Daoy (cell line): Measurements from ENCODE around the gene GMEB2. TPM values are rescaled to one million over a fixed set of nuclear protein-coding genes. Genes with fewer than 3 reads are reported as not detected.
"Not testable (repeated sequence)": the region's sequence is repeated elsewhere in the genome, so short reads cannot be mapped to it uniquely, and the experiment has no call there.

Experiments used
- DNase-seq: peaks from one replicate; pipeline ENCODE4 v3.0.0-alpha.2; 2015; ENCODE audit warnings: low read depth
- total RNA-seq: library from RNA; depleted of rRNA; stranded (reverse); fragments of >200 nt; shearing (Covaris generic); gene quantifications from 2 replicates; pipeline ENCODE4 v1.2.3, GENCODE V29; 2014

Gene GMEB2
- total RNA-seq, 1 experiment from 2014 or later, result 7.6 TPM

DNA sequence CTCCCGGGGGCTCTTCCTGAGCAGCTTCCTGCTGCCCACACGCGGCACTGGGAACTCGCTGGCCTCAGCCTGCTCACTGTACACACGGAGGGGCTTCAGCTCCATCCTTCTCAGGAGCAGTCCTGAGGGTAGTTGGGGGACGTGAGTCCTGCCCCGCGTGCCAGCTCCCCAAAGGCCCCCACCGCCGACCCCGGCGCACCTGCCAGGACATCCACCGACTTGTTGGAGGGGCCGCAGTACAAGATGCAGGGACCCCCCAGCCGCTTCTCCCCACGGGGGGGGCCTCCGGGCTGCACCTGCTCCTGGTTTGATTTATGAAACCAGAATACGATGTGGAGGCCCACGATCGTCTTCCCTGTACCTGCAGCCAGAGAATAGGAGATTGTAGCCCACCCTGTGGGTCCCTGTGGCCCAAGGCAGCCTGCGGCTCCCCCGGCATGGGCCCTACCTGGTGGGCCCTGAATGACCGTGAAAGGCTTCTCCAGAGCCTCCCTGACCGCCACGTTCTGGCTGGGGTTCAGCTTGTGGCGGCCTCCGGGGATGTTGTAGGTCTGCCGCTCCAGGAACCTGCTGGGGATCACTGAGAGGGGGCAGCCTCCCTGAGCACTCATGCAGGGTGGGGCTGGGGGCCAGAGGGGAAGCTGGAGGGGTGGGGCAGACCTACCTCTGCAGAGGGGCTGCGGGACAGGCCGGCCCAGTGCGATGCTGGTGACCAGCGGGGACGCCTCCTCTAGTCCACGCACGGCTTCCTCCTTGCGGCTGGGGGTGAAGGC, 65.1 kb downstream of the GMEB2 start:
- DNase-seq, result no peak

DNA sequence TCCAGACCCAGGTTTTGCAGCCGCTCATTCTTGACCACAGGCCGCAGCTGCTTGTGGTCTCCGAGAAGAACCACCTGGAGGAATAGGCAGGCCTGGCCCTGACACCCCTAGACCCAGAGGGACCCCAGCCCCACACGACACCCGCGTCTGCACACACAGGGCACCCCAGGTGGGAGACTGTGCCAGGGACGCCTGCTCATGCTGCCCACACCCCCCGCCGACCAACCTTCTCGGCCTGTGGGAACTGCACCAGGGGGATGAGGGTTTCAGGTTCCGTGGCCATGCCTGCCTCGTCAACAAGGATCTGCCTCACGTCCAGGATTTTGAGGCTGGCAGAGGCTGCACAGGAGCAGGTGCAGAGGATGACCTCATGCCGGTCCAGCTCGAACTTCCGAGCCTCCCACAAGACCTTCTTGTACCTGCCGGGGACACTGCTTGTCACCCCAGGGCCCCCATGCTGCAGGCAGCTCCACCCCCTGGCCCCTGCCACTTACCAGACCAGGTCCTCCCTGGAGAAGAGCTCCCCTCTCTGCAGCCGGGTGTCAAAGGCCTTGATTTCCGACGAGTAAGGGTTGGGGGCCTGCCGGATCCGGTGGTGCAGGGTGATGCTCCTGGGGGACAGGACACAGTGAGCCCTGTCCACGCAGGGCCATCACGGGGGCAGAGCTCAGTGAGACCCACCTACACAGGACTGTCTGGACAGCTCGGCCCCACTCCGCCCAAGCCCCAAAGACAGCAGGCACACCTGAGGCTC, 65.9 kb downstream of the GMEB2 start:
- no peak for DNase-seq

DNA sequence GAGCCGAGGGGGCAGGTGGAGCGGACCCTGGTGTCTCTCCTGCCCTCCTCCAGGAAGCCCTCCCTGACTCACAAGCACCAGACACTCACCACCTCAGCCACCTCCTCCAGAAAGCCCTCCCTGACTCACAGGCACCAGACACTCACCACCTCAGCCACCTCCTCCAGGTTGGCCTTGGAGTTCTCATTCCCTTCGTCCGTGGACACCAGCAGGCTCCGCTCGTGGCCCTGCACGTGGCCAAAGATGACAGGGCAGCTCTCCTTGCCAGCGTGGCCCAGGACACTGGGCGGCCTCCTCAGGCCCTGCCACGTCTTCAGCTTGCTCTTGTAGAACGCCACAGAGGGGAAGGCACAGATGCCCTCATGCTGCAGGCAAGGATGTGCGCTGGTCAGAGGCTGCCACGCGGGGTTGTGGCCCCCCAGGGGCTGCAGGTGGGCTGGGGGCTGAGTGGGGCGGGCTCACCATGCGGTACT, 66.5 kb downstream of the GMEB2 start:
- no peak for DNase-seq

DNA sequence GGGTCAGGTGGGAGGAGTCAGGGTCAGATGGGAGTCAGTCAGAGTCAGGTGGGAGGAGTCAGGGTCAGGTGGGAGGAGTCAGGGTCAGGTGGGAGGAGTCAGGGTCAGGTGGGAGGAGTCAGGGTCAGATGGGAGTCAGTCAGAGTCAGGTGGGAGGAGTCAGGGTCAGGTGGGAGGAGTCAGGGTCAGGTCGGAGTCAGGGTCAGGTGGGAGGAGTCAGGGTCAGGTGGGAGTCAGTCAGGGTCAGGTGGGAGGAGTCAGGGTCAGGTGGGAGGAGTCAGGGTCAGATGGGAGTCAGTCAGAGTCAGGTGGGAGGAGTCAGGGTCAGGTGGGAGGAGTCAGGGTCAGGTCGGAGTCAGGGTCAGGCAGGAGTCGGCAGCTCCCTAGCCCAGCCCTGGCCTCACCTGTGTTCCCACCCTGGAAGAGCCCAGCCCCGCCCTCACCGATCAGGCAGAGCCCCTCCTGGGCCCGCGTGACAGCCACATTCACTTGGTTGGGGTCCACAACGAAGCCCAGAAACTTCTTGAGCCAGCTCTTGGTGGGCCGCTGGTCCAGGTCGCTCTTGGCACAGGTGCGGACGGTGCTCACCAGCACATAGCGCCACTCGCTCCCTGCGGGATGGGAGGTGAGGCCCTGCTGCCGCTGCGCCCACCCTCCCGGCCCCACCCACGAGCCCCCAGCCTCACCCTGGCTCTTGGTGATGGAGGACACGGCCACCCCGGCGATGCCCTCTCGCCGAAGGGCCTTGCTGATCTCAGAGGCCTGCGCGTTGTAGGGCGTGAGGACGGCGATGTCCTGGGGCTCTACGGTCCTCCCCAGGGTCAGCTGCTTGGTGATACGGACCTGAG, 67.2 kb downstream of the GMEB2 start:
- not testable (repeated sequence) for DNase-seq

DNA sequence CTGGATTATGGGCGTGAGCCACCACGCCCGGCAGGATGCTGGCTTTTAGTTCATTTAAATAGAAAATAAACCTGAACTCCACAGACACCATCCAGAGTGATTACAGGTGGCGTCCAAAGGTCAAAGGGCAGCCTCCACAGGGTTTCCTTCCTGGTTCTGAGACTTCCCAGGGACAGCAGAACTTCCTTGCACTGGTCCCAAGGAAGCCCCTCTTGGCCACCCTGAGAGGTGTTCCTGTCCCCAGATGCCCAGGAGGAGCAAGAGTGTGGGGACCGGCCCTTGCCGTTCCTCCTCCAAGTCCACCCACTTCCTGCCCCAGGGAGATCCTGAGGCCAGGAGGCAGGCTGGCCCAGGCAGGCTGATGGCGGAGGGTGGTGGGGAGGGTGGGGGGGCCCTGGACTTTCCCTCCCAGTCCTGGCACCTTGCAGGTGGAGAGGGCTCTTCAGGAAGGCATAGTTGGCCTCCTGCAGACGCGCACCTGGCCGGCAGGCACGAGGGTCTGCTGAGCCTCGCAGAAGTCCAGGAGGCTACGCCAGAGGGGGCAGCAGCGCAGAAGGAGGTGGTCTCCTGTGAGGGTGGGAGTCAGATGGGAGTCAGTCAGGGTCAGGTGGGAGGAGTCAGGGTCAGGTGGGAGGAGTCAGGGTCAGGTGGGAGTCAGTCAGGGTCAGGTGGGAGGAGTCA, 68.0 kb downstream of the GMEB2 start:
- DNase-seq, result no peak

DNA sequence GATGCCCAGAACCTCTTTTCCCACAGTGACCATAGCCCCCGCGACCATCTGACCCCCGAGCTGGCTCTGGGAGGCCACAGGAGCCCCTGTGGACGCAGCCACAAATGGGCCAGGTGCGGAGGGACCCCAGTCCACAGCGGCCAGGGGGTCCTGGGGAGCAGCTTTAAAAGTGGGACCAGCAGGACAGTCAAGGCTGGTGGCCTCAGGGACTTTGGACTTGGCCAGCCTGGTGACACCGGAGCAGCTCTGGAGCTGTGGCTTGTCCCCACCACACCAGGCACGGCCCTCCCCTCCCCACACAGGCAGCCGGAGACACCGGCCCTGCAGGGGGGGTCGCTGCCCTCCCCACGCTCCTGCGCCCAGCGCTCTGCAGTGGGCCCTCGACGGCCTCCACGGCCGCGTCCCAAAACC, 69.4 kb downstream of the GMEB2 start:
- DNase-seq, result no peak

DNA sequence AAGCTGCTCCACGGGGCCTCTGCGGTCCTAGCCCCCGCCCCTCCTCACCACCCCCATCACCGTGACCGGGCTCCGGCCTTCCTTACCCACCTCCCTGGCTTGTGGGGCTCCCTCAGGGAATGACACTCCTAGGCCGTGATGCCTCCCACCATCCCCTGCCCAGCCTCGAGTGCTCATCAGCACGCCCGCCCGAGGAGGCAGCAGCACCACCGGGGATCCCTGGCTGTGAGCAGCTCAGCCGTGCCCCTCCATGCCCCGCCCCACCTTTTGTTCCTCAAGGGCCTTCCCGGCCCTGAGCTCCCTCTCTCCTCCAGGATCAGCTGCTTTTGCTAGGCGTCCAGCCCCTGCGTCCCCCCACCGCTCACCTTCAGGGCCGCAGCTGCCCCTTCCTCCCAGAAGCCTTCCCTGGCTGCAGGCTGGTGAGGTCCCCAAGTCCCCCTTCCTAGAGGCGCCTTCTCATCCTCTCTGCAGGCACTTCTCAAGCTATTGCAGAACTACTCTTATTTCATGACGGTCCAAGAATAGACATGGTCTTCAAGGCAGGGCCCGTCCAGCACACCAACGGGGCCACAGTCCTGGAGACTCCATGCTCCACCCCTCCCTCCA, 69.9 kb downstream of the GMEB2 start:
- DNase-seq, result no peak

DNA sequence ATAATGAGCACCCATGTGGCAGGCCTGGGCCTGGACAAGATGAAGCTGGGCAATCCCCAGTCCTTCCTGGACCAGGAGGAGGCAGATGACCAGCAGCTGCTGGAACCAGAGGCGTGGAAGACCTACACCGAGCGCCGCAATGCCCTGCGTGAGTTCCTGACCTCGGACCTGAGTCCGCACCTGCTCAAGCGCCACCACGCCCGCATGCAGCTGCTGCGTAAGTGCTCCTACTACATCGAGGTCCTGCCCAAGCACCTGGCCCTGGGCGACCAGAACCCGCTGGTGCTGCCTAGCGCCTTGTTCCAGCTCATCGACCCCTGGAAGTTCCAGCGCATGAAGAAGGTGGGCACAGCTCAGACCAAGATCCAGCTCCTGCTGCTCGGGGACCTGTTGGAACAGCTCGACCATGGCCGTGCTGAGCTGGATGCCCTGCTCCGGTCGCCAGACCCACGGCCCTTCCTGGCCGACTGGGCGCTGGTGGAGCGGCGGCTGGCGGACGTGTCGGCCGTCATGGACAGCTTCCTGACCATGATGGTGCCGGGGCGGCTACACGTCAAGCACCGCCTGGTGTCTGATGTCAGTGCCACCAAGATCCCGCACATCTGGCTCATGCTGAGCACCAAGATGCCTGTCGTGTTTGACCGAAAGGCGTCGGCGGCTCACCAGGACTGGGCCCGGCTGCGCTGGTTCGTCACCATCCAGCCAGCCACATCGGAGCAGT, 71.1 kb downstream of the GMEB2 start:
- DNase-seq, result no peak

DNA sequence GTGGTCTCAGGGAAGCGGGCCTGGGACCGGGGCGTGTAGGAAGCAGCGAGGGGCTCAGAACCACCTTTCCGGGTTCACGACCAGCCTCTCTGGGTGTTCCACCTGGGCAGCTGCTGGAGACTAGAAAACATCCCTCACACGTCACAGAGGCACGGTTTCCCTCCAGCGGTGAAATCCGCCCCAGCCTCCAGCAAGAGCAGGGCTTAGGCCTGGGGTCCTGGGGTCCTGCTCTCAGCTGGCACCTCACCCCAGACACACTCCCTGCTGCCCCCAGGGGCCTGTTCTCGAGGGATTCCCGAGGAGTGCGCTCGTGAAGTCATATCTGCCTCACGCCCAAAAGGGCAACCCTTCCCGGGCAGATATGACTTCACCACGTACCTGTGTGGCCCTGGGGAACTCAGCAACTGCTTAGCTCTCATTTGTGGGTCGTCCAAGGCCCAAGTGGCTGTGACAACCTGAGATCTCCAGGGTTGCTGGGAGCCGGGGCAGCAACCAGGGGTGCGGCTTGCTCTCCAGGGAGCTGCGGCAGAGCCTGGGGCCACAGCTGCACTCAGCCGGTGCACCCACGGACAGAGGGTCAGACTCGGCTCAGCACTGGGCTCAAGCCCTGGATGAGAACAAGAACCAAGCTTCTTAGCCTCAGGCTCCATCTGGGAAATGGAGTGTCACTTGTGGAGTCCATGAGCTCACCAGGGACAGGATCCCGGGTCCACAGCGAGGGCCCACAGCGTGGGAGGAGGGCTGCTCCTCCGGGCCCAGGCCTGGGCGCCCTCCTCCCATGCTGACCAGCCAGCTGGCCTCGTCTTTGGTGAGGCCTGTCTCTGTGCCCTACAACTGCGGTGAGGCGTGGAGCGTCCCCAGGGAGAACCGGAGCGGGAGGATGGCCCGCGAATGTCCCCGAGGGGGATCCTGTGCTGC, 72.3 kb downstream of the GMEB2 start:
- no peak for DNase-seq

DNA sequence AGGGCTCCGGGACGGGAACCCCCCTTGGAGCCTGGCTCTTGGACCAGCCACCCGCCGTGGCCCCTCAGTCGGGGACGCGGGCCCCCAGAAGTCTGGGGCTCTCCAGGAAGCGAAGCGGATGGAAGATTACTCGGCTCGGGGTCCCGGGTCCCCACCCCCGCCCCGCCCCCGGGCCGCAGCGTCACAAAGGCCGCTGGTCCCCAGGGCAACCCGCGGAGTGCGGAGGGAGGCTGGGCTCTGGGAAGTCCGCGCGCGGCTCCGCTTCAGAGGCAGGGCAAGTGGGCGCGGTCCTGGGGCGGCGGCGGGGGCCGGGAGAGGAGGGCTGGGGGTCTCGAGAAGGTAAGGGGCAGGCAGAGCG, 73.0 kb downstream of the GMEB2 start, which contains the start of gene FNDC11:
Gene FNDC11 (plus strand): TSS at position 227 of the 358 bp plus-strand sequence. CDS start 1,505 bp downstream, outside the sequence.
- no peak for DNase-seq

DNA sequence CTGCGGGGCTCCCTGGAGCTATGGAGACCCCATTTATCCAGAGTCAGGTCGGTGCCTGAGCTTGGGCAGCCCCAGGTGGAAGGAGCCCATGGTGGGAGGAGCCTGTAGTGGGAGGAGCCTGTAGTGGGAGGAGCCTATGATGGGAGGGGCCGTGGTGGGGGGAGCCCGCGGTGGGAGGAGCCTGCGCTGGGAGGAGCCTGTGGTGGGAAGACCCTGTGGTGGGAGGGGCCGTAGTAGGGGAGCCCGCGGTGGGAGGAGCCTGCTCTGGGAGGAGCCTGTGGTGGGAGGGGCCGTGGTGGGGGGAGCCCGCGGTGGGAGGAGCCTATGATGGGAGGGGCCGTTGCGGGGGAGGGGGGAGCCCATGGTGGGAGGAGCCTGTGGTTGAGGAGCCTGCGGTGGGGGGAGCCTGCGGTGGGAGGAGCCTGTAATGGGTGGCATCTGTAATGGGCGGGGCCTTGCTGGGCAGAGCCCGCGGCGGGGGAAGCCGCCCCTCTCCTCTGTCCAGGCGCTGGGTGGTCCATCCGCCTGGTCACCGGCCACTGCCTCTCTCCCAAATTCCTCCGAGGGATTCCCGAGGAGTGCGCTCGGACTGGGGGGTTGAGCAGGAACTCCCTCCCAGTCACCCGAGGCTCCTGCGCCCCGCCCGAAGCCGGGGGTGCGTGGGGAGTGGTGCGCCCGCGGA, 73.5 kb downstream of the GMEB2 start:
- peak; percentile 85 for DNase-seq

DNA sequence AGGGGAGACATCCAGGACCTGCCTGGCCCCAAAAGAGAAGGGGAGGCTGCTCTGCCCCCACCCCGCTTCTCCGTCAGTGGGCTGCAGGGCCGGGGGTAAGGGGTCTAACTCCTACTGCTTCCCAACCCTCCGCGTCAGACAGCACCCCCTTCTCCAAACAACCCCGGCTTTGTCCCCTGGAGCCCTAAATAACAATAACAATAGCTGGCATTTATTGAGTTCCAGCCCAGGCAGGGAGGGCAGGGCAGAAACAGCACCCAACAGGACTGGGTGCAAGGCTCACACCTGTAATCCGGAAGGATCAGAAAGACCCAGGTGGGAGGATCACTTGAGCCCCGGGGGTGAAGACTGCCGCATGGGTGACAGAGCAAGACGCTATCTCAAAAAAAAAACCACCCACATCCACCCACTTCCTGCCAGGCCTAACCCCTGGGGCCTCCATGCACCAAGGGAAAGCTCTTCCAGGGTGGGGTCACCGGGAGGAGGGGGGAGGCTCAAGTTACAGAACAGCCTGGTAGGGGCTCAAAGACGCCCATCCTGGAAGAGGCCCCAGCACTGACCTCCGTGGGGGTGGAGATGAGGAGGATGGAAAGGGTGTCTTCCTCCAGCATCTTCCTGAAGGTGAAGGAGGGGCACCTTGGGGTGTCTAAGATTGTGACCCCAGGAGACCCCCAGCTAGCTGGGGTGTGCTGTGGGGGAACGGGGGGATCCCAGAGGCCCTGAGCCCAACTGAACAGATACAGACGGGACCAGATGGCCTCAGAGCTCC, 74.2 kb downstream of the GMEB2 start:
- DNase-seq, result no peak

DNA sequence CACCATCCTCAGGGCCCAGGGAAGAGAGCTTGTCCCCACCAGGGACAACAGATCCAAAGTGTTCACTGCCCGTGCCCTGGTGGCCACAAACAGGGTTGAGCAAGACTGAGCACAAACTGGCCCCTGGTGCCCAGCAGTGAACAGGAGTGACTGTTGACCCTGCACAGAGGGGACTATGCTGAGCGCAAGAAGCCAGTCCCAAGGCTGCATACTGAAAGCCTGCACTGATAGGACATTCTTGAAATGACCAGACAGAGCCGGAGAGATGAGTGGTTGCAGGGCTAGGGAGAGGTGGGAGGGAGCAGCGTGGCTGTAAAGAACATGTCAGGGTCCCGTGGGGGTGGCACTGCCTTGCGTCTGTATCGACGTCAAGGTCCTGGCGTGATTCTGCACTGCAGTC, 75.8 kb downstream of the GMEB2 start:
- no peak for DNase-seq

DNA sequence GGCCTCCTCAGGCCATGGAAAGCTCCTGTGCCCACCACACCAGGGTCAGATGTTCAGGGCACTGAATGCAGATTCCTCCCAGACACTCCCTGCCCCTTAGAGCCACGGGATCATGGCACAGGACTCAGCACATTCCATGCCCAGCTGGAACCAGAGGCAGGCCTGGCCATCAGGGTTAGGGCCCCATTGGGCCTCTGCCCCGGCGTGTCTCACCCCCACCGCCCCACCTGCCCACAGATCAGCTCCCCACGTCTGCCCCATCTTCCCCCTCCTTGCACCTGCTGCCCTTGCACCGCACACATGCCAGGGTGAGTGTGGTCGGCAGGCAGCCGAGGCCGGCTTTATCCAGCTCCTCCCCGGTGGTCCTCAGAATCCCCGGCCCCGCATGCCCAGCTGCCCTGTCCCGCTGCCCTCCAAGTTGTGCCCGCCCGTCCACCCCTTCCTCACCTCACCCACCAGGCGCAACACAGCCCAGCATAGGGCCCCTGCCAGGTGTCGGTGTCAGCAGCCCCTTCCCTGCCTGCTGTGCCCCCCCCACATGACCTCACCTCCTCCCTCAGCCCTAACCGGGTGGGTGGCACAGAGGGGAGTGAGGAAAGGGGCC, 77.1 kb downstream of the GMEB2 start:
- no peak for DNase-seq

DNA sequence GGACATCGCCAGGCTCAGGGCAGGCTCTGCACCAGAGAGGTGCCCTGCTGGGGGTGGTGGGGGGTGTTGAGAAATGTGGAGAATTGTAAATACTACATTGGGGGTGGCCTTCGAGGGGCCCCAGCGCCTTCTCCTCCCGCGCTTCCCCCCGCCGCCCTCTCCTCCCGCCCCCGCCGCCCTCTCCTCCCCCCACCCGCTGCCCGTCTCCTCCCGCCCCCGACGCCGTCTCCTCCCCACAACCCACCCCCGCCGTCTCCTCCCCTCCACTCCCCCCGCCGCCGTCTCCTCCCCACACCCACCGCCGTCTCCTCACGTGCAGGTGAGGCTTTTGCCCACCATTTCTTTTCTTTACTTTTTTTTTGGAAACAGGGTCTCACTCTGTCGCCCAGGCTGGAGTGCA, 77.9 kb downstream of the GMEB2 start:
- no peak for DNase-seq

DNA sequence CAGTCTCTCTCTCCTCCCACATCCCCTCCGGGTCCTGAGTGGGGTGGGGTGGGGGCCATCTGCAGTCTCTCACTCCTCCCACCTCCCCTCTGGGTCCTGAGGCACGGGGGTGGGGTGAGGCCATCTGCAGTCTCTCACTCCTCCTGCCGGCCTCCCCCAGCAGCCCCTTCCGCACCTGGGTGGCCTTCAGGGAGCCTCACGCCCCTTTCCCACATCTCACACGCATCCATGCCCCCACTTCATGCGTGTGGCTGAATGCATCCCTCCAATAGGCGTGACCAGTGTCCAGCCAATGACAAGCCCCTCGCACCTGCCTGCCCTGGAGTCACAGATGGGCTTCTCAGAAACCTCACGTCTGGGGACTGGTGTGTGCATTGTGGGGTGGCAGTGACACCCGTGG, 78.4 kb downstream of the GMEB2 start:
- no peak for DNase-seq

DNA sequence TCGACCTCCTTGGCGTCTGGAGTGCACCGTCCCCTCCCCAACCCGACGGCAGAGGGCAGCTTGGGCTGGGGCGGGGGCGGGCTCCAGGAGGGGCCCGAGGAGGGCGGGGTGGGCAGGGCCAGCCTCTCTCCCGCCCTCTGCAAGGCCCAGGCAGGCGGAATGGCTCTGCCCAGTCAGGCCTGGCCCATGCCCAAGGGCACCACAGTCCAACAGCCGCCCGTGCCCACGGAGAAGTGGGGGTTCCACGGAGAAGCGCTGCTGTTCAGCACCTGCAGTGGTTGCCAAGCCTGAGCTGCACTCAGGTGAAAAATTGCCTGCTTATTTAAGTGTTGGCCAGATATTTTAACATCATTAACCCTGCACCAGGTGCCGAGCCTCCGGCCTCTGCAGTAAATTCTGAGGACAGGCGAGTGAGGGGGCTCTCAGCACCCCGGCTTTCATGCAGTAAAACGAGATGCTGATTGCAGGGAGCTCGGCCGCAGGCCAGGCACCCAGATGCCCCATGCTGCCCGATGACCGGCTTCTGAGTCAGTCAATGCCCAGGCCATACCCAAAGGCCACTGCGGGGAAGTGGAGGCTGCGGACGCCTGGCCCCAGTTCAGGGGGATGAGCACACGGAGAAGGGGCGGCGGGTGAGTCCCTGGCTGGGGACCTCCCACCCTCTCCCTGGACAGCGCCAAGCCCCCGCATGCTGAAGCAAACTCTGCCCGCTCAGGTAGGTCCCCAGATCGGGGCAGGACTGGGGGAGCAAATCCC, 79.0 kb downstream of the GMEB2 start, which contains the start of gene SRMS:
Gene SRMS (minus strand): TSS at position 25 of the 756 bp plus-strand sequence. CDS start 286 bp downstream, outside the sequence.
- DNase-seq, result no peak
